Stimulated activated CD8-positive, alpha-beta memory T cell treated with anti-CD3 and anti-CD28 coated beads, Interleukin-4, amount 100 ng/mL, for 1 hour (primary cell): Measurements from ENCODE around the gene HMGN5.

Source experiments
- DNase-seq, 2 donors: peaks; one replicate each; pipeline ENCODE4 v3.0.0-alpha.2; 2020; ENCODE audit warnings: low read depth in 2 of 2, low spot score in 1 of 2

Gene HMGN5

DNA sequence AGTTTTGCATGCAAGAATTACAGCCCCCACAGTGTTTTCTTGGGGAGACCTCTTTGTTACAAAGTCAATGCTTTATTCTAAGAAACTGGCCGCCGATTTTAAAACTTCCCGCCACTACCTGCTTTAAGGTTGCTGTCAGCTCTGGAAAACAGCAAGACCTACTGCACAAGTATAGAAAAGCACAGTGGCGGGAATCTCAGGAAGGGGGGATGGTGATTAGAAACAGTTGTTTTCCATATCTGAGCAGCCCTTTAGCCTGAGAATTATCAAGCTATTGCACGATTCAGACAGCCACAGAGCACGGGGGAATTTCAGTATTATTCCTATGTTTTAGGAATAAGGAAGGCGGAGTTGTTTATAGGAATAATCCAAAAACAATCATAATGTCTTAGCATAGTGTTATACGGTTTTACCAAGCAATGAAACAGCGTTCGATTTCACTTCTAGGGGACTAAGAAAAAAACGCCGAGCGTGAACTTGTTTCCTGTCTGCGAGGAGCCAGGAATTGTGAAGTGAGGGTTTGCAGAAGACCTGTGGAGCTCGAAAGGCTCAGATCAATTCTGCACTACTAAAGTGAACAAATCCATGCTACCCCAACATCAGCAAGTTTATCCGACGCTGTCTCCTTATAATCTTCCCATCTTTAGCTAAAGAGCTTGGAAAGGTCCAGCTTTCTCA lies 81.3 kb downstream of the HMGN5 start:
- DNase-seq = no peak

DNA sequence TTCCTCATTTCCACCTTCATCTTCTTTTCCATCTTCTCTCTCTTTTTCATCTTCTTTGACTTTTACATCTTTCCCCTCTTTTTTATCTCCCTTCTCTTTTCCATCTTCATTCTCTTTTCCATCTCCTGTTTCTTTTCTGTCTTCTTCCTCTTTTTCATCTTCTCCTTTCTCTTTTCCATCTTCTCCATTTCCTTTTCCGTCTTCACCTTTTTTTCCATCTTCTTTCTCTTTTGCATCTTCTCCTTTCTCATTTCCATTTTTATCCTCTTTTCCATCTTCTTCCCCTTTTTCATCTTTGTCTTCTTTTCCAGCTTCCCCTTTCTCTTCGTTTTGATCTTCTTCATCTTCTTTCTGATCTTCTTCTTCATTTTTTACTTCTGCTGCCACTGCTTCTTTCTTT lies 87.0 kb downstream of the HMGN5 start:
- no peak for DNase-seq

DNA sequence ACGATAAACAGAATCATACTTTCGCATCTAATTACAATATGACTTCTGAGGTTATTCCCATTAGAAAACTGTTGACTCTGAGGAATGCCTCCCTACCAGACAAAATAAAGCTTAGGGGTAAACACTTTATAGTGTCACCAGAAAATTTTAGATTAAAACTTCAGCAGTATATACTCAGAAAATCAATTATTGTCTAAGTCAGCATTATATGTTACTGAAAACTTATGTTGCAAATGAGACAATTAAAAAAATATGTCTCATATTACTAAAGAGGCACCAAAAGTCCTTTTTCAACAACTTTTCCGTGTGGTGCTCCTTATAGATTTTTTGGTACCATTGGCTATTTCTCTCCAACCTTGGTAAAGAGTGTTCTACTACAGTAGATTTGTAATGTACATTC lies 91.4 kb downstream of the HMGN5 start:
- no peak for DNase-seq

DNA sequence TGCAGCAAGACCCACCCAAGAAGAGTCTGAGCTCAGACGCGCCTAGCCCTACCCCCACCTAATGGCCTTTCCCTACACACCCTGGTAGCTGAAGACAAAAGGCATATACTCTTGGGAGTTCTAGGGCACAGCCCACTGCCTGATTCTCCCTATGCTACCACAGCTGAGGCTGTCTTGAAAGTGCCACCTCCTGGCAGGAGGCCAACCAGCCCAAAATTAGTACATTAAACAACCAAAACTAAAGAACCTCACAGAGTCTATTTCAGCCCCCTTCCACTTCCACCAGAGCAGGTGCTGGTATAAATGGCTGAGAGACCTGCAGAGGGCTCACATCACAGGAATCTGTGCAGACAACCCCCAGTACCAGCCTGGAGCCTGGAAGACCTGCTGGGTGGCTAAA lies 119.1 kb downstream of the HMGN5 start:
- no peak for DNase-seq
